ENCODE data around the gene MEGF9. TPM values are rescaled to one million over a fixed set of nuclear protein-coding genes. Genes with fewer than 3 reads are reported as not detected.

MEGF9 gene
- total and polyA plus RNA-seq, 2 of the 13 experiments (the other 11 are each of a cell fraction or from before 2014, with no cell fraction given), result 3.1 to 3.3 TPM

DNA sequence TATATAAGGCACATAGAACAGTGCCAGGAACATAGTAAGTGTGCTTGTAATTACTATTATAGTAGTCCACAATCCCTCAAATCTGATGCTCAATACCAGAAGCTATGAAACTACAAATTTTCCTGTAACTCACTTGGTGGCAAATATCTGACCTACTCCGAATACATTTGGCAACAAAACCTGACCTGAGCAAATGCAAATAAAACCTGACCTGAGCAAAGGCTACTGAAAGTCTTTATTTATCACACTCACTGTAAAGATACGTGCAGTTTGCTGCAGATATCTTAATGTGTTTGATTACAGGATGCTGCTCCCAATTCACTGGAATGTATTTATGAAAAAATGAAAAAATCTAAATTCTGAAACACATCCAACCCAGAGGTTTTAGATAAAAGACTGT is 7.1 kb downstream of the MEGF9 start:
- no peaks in the 10 kb centered on the region for H3K9me3 ChIP-seq (ENCODE audit: low read length)
- ChIA-PET CTCF (ENCODE audit: low intra/inter-chr PET ratio, low total read pairs) (no interaction called here), POLR2A (no interaction called here)
- TF ChIP-seq PAWR (CRISPR knock-in tag; IDR thresholded peaks at IDR 0.05; ENCODE audit: borderline replicate concordance) (no peak), SCMH1 (CRISPR knock-in tag; IDR thresholded peaks at IDR 0.05; ENCODE audit: borderline replicate concordance) (no peak), GTF2F1 (IDR thresholded peaks at IDR 0.05; ENCODE audit: low read length) (no peak), ZNF17 (CRISPR knock-in tag; IDR thresholded peaks at IDR 0.05) (no peak), HDAC6 (IDR thresholded peaks at IDR 0.05; ENCODE audit: low read depth, low read length) (no peak), HOXA3 (CRISPR knock-in tag; IDR thresholded peaks at IDR 0.05) (no peak), ZMYM4 (CRISPR knock-in tag; IDR thresholded peaks at IDR 0.05) (no peak), XRCC5 (optimal IDR thresholded peaks at IDR 0.05; ENCODE audit: low read length) (no peak), ZC3H4 (CRISPR knock-in tag; IDR thresholded peaks at IDR 0.05; ENCODE audit: borderline replicate concordance) (no peak), ATF7-NPFF (CRISPR knock-in tag; IDR thresholded peaks at IDR 0.05; ENCODE audit: low read depth) (no peak)
- TF ChIP-seq, protein P1, sequence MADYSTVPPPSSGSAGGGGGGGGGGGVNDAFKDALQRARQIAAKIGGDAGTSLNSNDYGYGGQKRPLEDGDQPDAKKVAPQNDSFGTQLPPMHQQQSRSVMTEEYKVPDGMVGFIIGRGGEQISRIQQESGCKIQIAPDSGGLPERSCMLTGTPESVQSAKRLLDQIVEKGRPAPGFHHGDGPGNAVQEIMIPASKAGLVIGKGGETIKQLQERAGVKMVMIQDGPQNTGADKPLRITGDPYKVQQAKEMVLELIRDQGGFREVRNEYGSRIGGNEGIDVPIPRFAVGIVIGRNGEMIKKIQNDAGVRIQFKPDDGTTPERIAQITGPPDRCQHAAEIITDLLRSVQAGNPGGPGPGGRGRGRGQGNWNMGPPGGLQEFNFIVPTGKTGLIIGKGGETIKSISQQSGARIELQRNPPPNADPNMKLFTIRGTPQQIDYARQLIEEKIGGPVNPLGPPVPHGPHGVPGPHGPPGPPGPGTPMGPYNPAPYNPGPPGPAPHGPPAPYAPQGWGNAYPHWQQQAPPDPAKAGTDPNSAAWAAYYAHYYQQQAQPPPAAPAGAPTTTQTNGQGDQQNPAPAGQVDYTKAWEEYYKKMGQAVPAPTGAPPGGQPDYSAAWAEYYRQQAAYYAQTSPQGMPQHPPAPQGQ (CRISPR knock-in tag; IDR thresholded peaks at IDR 0.05; ENCODE audit: borderline replicate concordance), result no peak
- in situ Hi-C loops (cut with HindIII; ENCODE audit: extremely low pct_ligation_motif_present, low pct_unique_long_range_greater_than_20kb), result no loop called here
- no peak overlapping the region for H3K9ac ChIP-seq (ENCODE audit: insufficient read depth, low read depth, low read length)
- no peak overlapping the region for H3K4me3 ChIP-seq (replicated peaks in 1 of 3; ENCODE audit: insufficient read depth in 1 of 3, low read depth in 2 of 3, low read length in 3 of 3)
- 52% methylated on average over 2 of the region's 2 CpGs for WGBS (ENCODE audit: low lambda C conversion rate)
- FAIRE-seq (no peak), DNase-seq (ENCODE audit: low spot score) (no peak), ATAC-seq (no peak)
- H3K36me3 ChIP-seq (replicated peaks in 1 of 2; ENCODE audit: control insufficient read depth in 1 of 2, insufficient read depth in 2 of 2, low read length in 2 of 2), result no peaks in the 10 kb centered on the region
- H3K79me2 ChIP-seq (ENCODE audit: insufficient read depth, low read length), result peaks cover 22% of the 10 kb centered on the region
- H2AFZ ChIP-seq (ENCODE audit: low read length), result no peak overlapping the region
- H3K27ac ChIP-seq (ENCODE audit: extremely low read length, insufficient read depth, low read length), result no peak overlapping the region
- peaks cover 53% of the 10 kb centered on the region for H3K4me1 ChIP-seq (ENCODE audit: insufficient read depth, low read length)
- intact Hi-C loops (cut with micrococcal nuclease; ENCODE audit: unreplicated experiment), result no loop called here
- no peaks in the 10 kb centered on the region for H3K27me3 ChIP-seq (ENCODE audit: control insufficient read depth in 1 of 2, insufficient read depth in 2 of 2, low read length in 2 of 2)
- H4K20me1 ChIP-seq (ENCODE audit: insufficient read depth, low read length), result no peaks in the 10 kb centered on the region
- no peak overlapping the region for H3K4me2 ChIP-seq (ENCODE audit: low read depth, low read length)
- BruUV-seq (replicated peaks), result no TSS peak
